ENCODE measurements around the gene SLC7A5. TPM values are rescaled to one million over a fixed set of nuclear protein-coding genes. Genes with fewer than 3 reads are reported as not detected.
"Not testable (repeated sequence)": the region's sequence is repeated elsewhere in the genome, so short reads cannot be mapped to it uniquely, and the experiment has no call there.

SLC7A5 gene
- total RNA-seq, 4 donors from 2014 or later = 7.0 to 133 (median 19.1) TPM

DNA sequence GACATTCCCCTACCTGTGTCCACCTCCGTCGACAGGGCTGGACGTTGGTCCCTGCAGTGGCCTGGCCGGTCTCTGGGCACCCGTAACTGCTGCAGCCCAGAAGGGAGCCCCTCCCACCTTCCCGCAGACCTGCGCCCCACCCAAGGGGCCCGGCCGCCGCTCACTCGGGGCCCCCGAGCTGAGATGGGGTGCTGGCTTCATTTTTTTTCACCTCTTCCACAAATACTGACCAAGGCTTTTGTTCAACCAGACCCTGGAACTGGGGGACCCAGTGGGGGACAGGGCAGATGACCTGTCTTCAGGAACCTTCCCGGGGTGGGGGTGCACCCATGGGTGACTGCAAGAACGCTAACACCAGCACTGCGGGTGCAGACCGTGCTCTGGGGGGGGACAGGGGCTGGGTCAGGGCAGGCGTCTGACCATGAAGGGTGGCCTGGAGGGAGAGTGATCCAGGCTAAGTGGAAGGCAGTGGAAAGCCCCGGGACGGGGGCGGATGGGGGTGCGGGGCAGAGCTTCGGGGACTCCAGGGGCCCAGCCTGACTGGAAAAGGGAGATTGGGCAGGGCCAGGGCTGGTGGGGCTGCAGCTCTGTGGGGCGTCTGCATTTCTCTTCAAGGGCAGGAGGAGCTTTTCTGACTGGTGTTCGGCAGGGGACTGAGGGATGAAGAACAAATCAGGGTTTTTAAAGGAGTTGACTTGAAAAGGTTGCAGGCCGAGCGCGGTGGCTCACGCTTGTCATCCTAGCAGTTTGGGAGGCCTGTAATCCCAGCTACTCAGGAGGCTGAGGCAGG lies 42.3 kb downstream of the SLC7A5 start:
- intact Hi-C loops (cut with DNase I; ENCODE audit: low total_unique reads) (loop anchor here (1.0 kb wide), 1 partner anchor 10 kb away; no protein-coding TSS in a partner anchor), in situ Hi-C loops (cut with MboI; ENCODE audit: low sequenced_read_pairs in 4 of 4) (no loop called here)
- no peak overlapping the region for H3K27ac ChIP-seq
- H3K4me1 ChIP-seq = no peaks in the 10 kb centered on the region
- ATAC-seq (no peak), DNase-seq (no peak)
- no peak overlapping the region for H3K4me3 ChIP-seq
- peaks cover 0 to 20% of the 10 kb centered on the region in 2 donors for H3K36me3 ChIP-seq
- no peaks in the 10 kb centered on the region for H3K9me3 ChIP-seq
- no peaks in the 10 kb centered on the region for H3K27me3 ChIP-seq
- no peak for TF ChIP-seq POLR2A (IDR thresholded peaks at IDR 0.05)
- TF ChIP-seq, protein P1, sequence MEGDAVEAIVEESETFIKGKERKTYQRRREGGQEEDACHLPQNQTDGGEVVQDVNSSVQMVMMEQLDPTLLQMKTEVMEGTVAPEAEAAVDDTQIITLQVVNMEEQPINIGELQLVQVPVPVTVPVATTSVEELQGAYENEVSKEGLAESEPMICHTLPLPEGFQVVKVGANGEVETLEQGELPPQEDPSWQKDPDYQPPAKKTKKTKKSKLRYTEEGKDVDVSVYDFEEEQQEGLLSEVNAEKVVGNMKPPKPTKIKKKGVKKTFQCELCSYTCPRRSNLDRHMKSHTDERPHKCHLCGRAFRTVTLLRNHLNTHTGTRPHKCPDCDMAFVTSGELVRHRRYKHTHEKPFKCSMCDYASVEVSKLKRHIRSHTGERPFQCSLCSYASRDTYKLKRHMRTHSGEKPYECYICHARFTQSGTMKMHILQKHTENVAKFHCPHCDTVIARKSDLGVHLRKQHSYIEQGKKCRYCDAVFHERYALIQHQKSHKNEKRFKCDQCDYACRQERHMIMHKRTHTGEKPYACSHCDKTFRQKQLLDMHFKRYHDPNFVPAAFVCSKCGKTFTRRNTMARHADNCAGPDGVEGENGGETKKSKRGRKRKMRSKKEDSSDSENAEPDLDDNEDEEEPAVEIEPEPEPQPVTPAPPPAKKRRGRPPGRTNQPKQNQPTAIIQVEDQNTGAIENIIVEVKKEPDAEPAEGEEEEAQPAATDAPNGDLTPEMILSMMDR (IDR thresholded peaks at IDR 0.05 in 4 of 5, conservative IDR thresholded peaks at IDR 0.05 in 1 of 5) = no peak

DNA sequence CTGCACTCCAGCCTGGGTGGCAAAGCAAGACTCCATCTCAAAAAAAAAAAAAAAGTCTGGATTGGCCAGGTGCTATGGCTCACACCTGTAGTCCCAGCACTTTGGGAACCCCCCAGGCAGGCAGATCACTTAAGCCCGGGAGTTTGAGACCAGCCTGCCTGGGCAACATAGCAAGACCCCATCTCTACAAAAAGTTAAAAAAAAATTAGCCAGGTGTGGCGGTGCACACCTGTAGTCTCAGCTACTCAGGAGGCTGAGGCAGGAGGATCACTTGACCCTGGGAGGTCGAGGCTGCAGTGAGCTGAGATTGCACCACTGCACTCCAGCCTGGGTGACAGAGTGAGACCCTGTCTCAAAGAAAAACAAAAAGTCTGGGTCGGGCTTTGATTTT lies 42.9 kb downstream of the SLC7A5 start:
- intact Hi-C loops (cut with DNase I; ENCODE audit: low total_unique reads) = loop anchor here (1.0 kb wide), 1 partner anchor 11 kb away; no protein-coding TSS in a partner anchor
- H3K9me3 ChIP-seq; ATAC-seq; DNase-seq; in situ Hi-C loops (cut with MboI; ENCODE audit: low sequenced_read_pairs in 4 of 4); H3K27ac ChIP-seq; H3K4me1 ChIP-seq; H3K27me3 ChIP-seq; H3K4me3 ChIP-seq: not testable (repeated sequence)
- H3K36me3 ChIP-seq = peaks cover 0 to 15% of the 10 kb centered on the region in 2 donors

DNA sequence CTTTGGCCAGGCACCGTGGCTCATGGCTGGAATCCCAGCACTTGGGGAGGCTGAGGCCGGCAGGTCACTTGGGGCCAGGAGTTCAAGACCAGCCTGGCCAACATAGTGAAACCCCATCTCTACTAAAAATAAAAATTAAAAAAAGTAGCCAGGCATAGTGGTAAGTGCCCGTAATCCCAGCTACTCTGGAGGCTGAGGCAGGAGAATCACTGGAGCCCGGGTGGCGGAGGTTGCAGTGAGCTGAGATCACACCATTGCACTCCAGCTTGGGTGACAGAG lies 43.5 kb downstream of the SLC7A5 start:
- DNase-seq; ATAC-seq; H3K4me3 ChIP-seq; H3K27ac ChIP-seq; H3K27me3 ChIP-seq; H3K4me1 ChIP-seq; in situ Hi-C loops (cut with MboI; ENCODE audit: low sequenced_read_pairs in 4 of 4); H3K36me3 ChIP-seq; H3K9me3 ChIP-seq: not testable (repeated sequence)
- intact Hi-C loops (cut with DNase I; ENCODE audit: low total_unique reads) = loop anchor here (1.0 kb wide), 1 partner anchor 12 kb away; no protein-coding TSS in a partner anchor

DNA sequence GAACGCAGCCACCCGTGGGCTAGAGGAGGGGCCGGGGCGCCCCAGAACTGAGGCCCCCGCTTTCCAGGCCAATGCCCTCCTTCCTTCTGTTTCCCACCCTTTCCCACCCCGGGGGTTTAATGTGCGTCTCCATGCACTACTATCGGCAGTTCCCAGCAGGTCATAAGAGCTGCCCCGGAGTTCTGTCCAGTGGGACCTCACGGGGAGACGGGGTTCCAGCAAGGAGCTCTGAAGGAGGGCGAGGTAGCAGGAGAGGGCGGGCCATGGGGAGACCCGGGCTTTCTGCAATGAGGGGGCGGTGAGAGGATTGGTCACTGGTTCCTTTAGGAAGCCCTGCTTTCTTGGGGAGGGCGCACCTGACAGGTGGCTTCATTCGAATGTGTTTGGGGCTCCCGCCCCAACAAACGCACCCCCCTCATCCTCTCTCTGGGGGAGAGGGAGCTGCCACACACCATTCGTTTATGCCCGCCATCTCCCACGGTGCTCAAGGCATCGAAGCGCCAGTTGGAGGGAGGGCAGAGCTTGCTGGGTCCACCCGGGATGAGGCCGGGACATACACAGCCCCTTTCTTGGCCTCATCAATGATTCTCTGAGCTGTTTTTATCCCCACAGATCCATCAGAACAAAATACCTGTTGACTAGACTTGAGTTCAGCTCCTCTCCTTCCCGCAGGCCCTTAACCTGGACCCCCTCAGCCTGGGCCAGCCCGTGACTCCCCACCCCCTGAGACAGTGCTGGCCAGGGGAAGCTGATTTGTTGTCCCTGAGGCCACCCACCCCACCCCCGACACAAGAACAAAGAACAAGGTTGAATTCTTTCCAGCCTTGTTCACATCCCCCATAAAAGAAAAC lies 44.1 kb downstream of the SLC7A5 start:
- intact Hi-C loops (cut with DNase I; ENCODE audit: low total_unique reads) = no loop called here
- DNase-seq (no peak), ATAC-seq (no peak)
- TF ChIP-seq POLR2A (IDR thresholded peaks at IDR 0.05) = no peak
- TF ChIP-seq, protein P1 (IDR thresholded peaks at IDR 0.05 in 4 of 5, conservative IDR thresholded peaks at IDR 0.05 in 1 of 5) = no peak
- Histone ChIP-seq H3K4me3 (no peak overlapping the region), H3K9me3 (no peaks in the 10 kb centered on the region), H3K4me1 (no peaks in the 10 kb centered on the region), H3K27ac (no peak overlapping the region), H3K27me3 (no peaks in the 10 kb centered on the region), H3K36me3 (peaks cover 0 to 3% of the 10 kb centered on the region in 2 donors)
- in situ Hi-C loops (cut with MboI; ENCODE audit: low sequenced_read_pairs in 4 of 4) = no loop called here

DNA sequence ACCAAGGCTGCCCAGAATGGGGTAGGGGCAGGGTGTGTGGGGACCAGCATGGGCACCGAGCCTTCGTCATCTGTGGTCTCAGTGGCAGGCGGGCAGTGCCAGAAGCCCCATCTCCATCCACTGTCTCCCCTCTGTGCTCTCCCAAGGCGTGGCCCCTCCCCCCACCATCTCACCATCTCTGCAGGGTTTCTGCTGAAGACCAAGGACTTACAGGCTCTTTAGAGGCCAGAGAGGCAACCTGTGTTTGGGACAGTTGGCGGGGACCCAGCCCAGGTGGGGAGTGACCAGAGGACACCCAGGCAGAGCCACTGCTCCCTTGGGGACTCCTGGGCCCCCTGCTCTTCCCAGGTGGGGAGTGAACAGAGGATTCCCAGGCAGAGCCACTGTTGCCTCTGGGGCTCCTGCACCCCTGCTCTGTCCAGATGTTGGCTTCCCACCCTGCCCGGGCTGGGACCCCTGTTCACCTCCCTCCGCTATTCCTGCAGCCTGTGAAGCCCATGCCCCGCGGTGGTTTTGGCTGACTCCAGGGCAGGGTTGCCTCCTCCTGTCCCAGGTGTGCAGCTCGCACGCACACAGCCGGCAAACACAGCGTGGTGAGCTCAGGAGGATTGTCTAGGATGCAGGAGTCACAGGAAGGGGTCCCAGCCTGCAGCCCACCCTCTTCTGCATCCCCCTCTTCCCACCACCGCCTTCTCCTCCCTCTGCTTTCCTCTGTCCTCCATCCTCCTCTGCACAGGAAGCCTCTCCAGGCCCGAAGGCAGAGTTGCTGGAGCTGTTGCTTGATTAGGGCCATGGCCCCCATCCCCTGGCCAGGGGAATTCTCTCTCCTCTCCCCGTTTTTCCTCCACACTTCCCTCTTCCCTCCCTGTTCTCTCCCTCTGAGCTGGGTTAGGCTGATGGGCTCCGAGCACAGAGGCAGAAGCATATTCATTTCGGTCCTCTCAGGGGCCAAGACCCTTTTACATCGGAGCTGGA lies 45.0 kb downstream of the SLC7A5 start:
- no peaks in the 10 kb centered on the region for H3K9me3 ChIP-seq
- H3K27ac ChIP-seq = no peak overlapping the region
- H3K27me3 ChIP-seq = no peaks in the 10 kb centered on the region
- H3K4me3 ChIP-seq = no peak overlapping the region
- intact Hi-C loops (cut with DNase I; ENCODE audit: low total_unique reads) (no loop called here), in situ Hi-C loops (cut with MboI; ENCODE audit: low sequenced_read_pairs in 4 of 4) (no loop called here)
- DNase-seq = no peak
- no peaks in the 10 kb centered on the region for H3K4me1 ChIP-seq
- TF ChIP-seq, protein P1 (IDR thresholded peaks at IDR 0.05 in 4 of 5, conservative IDR thresholded peaks at IDR 0.05 in 1 of 5) = no peak
- TF ChIP-seq POLR2A (IDR thresholded peaks at IDR 0.05) = no peak
- no peaks in the 10 kb centered on the region for H3K36me3 ChIP-seq
- ATAC-seq = no peak
